HG02840 (cell line): ENCODE measurements around the gene TMEM18.

ENCODE experiments used
- ATAC-seq: cut with Tn5 transposase; IDR thresholded peaks from one replicate; pipeline ENCODE4 v1.9.1; 2021; ENCODE audit warnings: mild to moderate bottlenecking, moderate library complexity, moderate number of reproducible peaks; ENCODE audit not compliant: unreplicated experiment, low FRiP score

The TMEM18 gene

GRCh38 chr2:623130-623922, 53.9 kb downstream of the TMEM18 start:
- ATAC-seq = no peak

GRCh38 chr2:622357-622756, 54.8 kb downstream of the TMEM18 start:
- no peak for ATAC-seq

- no peak for ATAC-seq
Observed at GRCh38 chr2:621303-622099, 55.7 kb downstream of the TMEM18 start.

- no peak for ATAC-seq
Observed at GRCh38 chr2:620471-621302, 56.5 kb downstream of the TMEM18 start.

GRCh38 chr2:620004-620403, 57.2 kb downstream of the TMEM18 start:
- no peak for ATAC-seq

- no peak for ATAC-seq
Observed at GRCh38 chr2:618422-618990, 58.7 kb downstream of the TMEM18 start.

GRCh38 chr2:618005-618404, 59.2 kb downstream of the TMEM18 start:
- ATAC-seq = no peak
